Hippocampal formation (tissue), 2 donors: ENCODE measurements around the gene DDX11.
"Not testable (repeated sequence)": the region's sequence is repeated elsewhere in the genome, so short reads cannot be mapped to it uniquely, and the experiment has no call there.

Experiments
- DNase-seq, 2 donors: peaks; one replicate each; lab custom pipeline; 2025; lab: John Stamatoyannopoulos, UW

The DDX11 gene

GRCh38 chr12:31124158-31124557 is 50.5 kb downstream of the DDX11 start:
- not testable (repeated sequence) for DNase-seq

- not testable (repeated sequence) for DNase-seq
Observed at GRCh38 chr12:31125171-31125570, 51.5 kb downstream of the DDX11 start.

DNA sequence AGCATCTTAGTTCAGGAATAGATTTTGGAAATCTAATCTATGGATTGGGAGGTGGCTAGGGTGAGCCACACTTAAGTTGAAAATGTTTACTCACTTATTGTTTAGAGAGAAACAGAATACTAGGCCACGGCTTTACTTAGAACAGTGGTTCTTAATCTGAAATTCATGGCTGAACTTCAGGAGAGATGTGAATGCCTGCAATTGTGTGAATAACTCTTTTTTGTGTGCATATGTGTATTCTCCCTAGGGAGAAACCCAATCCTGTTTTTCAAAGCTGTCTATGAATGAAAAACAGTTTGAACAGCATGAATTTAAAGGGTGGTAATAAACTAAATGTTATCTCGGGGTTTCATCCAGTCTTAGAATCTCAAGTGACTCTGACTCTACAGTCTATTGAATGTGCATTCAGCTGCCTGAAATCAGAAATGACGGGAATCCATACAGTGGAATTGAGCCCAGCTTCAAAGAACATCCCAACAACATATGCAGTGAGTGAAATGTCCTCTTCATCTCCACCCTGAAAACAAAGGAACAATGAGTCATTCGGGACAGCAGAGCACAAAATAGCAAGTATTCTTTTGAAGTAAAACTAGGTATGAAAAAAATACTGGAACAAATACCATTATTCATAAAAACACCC is 53.7 kb downstream of the DDX11 start:
- not testable (repeated sequence) for DNase-seq

DNA sequence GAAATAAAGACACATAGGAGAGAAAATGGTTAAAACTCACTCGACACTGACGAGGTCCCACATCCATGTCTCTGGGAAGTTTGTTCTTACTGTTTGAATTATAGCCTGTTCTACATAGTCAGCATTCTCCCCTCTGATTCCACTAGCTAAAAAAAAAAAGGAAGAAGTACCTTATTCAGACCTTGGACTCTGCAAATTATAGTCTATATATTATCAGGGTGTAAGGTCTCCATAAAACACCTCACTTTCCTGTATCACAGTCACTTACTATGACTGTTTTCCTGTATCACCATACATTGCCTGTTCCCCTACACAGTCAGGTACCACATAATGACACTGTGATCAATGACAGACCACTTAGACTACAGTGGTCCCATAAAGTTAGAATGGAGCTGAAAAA is 62.9 kb downstream of the DDX11 start:
- not testable (repeated sequence) for DNase-seq

DNA sequence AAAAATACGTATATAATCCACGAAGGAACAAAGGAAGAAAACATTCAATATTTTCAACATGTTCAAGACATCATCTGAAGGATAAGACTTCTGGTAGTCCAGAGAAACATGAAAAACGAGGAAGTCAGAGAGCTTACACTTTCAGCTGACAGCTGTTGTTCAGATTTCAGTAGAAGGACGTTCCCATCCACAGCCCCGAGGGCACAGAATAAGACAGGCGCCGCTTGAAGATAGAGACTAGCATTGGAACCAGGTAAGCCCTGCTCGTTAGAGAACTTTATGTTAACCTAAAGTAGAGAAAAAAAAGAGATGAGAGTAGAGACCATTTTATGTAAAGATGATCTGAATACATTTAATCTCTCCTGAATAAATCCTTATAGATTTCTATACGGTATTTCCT is 71.1 kb downstream of the DDX11 start:
- not testable (repeated sequence) for DNase-seq

DNA sequence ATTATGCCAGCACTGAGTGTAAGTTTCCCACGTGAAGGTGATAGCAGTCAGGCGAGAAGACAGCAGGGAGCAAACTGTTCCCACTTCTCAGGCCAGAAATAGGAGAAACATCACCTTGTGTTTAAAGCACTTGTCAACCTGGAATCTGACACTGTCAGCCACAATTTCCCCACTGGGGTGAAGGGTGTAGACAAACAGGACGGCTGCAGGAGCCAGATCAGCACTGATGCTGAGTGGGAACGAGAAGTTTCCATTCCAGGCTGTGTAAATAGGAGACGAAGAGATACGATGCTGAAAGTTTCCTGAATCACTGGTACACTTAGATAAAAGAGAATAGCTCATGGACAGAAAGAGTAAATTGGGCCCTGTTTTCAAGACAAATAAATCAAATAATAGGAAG is 71.6 kb downstream of the DDX11 start:
- DNase-seq, result not testable (repeated sequence)

DNA sequence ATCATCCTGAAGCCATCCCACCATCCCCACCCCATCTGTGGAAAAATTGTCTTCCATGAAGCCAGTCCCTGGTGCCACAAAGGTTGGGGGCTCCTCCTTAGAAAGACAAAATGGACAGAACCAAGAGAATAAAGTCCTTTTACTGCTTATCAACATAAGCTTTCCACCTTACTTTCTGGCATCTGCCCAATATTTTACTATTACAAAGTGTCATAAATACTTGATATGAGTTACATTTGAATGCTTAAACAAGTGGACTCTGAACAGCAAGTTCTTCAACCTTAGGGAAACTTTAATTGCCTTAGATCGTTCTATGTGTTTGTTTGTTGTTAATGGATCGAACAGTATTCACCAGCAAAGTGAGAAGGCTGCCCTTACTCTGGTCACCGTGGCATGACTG is 73.8 kb downstream of the DDX11 start:
- DNase-seq, result not testable (repeated sequence)

GRCh38 chr12:31150766-31151165 is 77.1 kb downstream of the DDX11 start:
- DNase-seq, result not testable (repeated sequence)
